ENCODE results near the gene ACAN.

DNA sequence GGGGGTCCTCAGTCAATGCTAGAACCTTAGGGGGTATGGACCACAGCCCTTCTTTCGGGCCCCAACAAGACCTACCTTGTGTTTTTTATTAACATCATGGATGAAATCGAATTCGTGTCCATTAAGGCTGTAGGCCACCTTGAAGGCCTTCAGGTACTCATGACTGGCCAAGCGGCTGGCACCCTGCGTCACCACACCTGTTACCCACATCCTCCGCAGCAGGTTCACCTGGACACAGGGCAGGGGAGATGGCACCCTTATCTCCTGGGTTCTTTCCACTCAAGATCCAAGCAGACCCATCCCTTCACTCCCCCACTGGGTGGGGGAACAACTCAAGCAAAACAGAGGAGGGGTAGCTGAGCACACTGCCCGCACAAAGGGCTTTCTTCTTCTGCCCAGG, 103.3 kb downstream of the ACAN start:
- TF ChIP-seq POLR2A (IDR thresholded peaks at IDR 0.05; ENCODE audit: low read depth, low read length) (no peak), POLR2AphosphoS5 (IDR thresholded peaks at IDR 0.05; ENCODE audit: low read depth, low read length) (no peak), TAF1 (IDR thresholded peaks at IDR 0.05; ENCODE audit: borderline replicate concordance, low read depth, low read length) (no peak)

All from GM12892 (cell line).